HepG2 (cell line): Measurements from ENCODE around the gene TBX3. TPM values are rescaled to one million over a fixed set of nuclear protein-coding genes. Genes with fewer than 3 reads are reported as not detected.

Experiments
- ATAC-seq: fragments of 200-7000 bp; cut with Tn5 transposase; 3 replicates; pipeline ENCODE4 v1.9.1; 2020; ENCODE audit warnings: mild to moderate bottlenecking, moderate library complexity
- BruUV-seq: library from RNA; stranded (reverse); fragments of 400-500 nt; replicated peaks from 2 replicates; lab custom pipeline; 2021; lab: Mats Ljungman, UMichigan
- CTCF ChIA-PET: fragments of 300-600 bp; formaldehyde crosslinking; extraction: SDS; loops from one replicate; lab custom pipeline; 2021; ENCODE audit warnings: low total read pairs, inconsistent platforms, low intra/inter-chr PET ratio; lab: Yijun Ruan, JAX
- POLR2A ChIA-PET: fragments of 350-600 bp; sonication (Branson Sonifier 250); formaldehyde crosslinking; loops from one replicate; lab custom pipeline; 2020; ENCODE audit warnings: antibody characterized with exemption, inconsistent platforms; lab: Yijun Ruan, JAX
- DNase-seq: peaks from one replicate; pipeline ENCODE4 v3.0.0-alpha.2; 2015; ENCODE audit warnings: low spot score
- FAIRE-seq: peaks from 3 replicates; lab custom pipeline; 2011; peaks lifted over from hg19 to GRCh38; lab: Jason Lieb, UNC
- H2AFZ ChIP-seq: one replicate; pipeline ENCODE4 v1.6.1; 2011; ENCODE audit warnings: low read length, inconsistent platforms
- H3K27ac ChIP-seq: fragments of 300-600 bp; 3 replicates; pipeline ENCODE4 v1.8.0; 2011; ENCODE audit warnings: mixed run types, mild to moderate bottlenecking, mixed read lengths, low read length, inconsistent platforms; ENCODE audit not compliant: insufficient read depth; ENCODE audit errors: extremely low read length
- H3K27me3 ChIP-seq, 2 experiments: fragments of 200-600 bp in 1 of 2; 2 replicates in 1 of 2; 3 replicates in 1 of 2; pipeline versions ENCODE4 v1.6.0 to v1.8.0; 2011; ENCODE audit warnings: low read length in 2 of 2, mild to moderate bottlenecking in 2 of 2, moderate library complexity in 2 of 2, inconsistent platforms in 1 of 2; ENCODE audit not compliant: insufficient read depth in 2 of 2, control insufficient read depth in 1 of 2
- H3K36me3 ChIP-seq, 2 experiments: fragments of 200-600 bp in 1 of 2; replicated peaks in 1 of 2; 2 replicates in 1 of 2; 3 replicates in 1 of 2; pipeline versions ENCODE4 v1.5.1 to v1.8.0; 2011; ENCODE audit warnings: low read length in 2 of 2, inconsistent platforms in 1 of 2; ENCODE audit not compliant: insufficient read depth in 2 of 2, control insufficient read depth in 1 of 2
- H3K4me1 ChIP-seq: 2 replicates; pipeline ENCODE4 v1.5.1; 2012; ENCODE audit warnings: low read length, inconsistent platforms; ENCODE audit not compliant: insufficient read depth
- H3K4me2 ChIP-seq: 2 replicates; pipeline ENCODE4 v1.6.0; 2011; ENCODE audit warnings: low read depth, low read length, inconsistent platforms
- H3K4me3 ChIP-seq, 3 experiments: fragments of 200-600 bp in 1 of 3; sonication (generic), shearing (Covaris generic) in 1 of 3; replicated peaks in 1 of 3; 2 replicates each; pipeline ENCODE4 v1.5.1; 2011 to 2016; ENCODE audit warnings: low read length in 3 of 3, inconsistent platforms in 2 of 3, low read depth in 2 of 3, mild to moderate bottlenecking in 2 of 3, control low read depth in 1 of 3, mixed read lengths in 1 of 3; ENCODE audit not compliant: insufficient read depth in 1 of 3
- H3K79me2 ChIP-seq: one replicate; pipeline ENCODE4 v1.6.1; 2011; ENCODE audit warnings: low read length, inconsistent platforms; ENCODE audit not compliant: insufficient read depth
- H3K9ac ChIP-seq: 2 replicates; pipeline ENCODE4 v1.6.0; 2011; ENCODE audit warnings: mild to moderate bottlenecking, low read depth, low read length, inconsistent platforms; ENCODE audit not compliant: insufficient read depth
- H3K9me3 ChIP-seq: 2 replicates; pipeline ENCODE4 v1.5.1; 2012; ENCODE audit warnings: mild to moderate bottlenecking, low read length
- H4K20me1 ChIP-seq: 2 replicates; pipeline ENCODE4 v1.6.0; 2011; ENCODE audit warnings: inconsistent platforms, mild to moderate bottlenecking, low read length, moderate library complexity; ENCODE audit not compliant: insufficient read depth
- BCL6 ChIP-seq: IDR thresholded peaks from 2 replicates; pipeline ENCODE4 v1.6.1; 2016; ENCODE audit warnings: missing genetic modification reagents, missing compliant biosample characterization
- GATA4 ChIP-seq: sonication (generic); IDR thresholded peaks from 2 replicates; pipeline ENCODE4 v1.6.1; 2016; ENCODE audit warnings: antibody characterized with exemption, low read depth, borderline replicate concordance
- KIAA2018 ChIP-seq: sonication (generic); formaldehyde crosslinking; IDR thresholded peaks from 2 replicates; pipeline ENCODE4 v1.5.0; 2020; ENCODE audit warnings: mild to moderate bottlenecking, missing genetic modification reagents, borderline replicate concordance
- KLF9 ChIP-seq: IDR thresholded peaks from 2 replicates; pipeline ENCODE4 v1.6.1; 2016; ENCODE audit warnings: low read depth
- PHF21A ChIP-seq: sonication (generic); formaldehyde crosslinking; IDR thresholded peaks from 2 replicates; pipeline ENCODE4 v1.5.0; 2020; ENCODE audit warnings: mild to moderate bottlenecking, missing genetic modification reagents
- RBFOX2 ChIP-seq: fragments of 200-400 bp; formaldehyde crosslinking; IDR thresholded peaks from 2 replicates; pipeline ENCODE4 v1.6.1; 2017; ENCODE audit warnings: low read depth, mild to moderate bottlenecking, low read length
- SMARCC2 ChIP-seq: fragments of 450-650 bp; IDR thresholded peaks from 2 replicates; pipeline ENCODE4 v1.6.1; 2017; ENCODE audit warnings: antibody characterized with exemption, mild to moderate bottlenecking
- TBL1XR1 ChIP-seq: fragments of 150-350 bp; IDR thresholded peaks from 2 replicates; pipeline ENCODE4 v1.6.1; 2014; ENCODE audit warnings: borderline replicate concordance, low read length; ENCODE audit not compliant: partially characterized antibody
- TEAD2 ChIP-seq: sonication (generic); formaldehyde crosslinking; IDR thresholded peaks from 2 replicates; pipeline ENCODE4 v1.9.0; 2021; ENCODE audit warnings: missing genetic modification reagents
- ZBTB44 ChIP-seq: sonication (generic); formaldehyde crosslinking; IDR thresholded peaks from 2 replicates; pipeline ENCODE4 v1.4.0; 2020; ENCODE audit warnings: missing genetic modification reagents
- ZMYM2 ChIP-seq: sonication (generic); formaldehyde crosslinking; IDR thresholded peaks from 2 replicates; pipeline ENCODE4 v1.8.0; 2022; ENCODE audit warnings: mild to moderate bottlenecking, missing genetic modification reagents
- ZNF34 ChIP-seq: sonication (generic); formaldehyde crosslinking; IDR thresholded peaks from 2 replicates; pipeline ENCODE4 v1.4.0; 2020; ENCODE audit warnings: mild to moderate bottlenecking, missing genetic modification reagents, borderline replicate concordance
- ZNF770 ChIP-seq: sonication (generic); formaldehyde crosslinking; IDR thresholded peaks from 2 replicates; pipeline ENCODE4 v1.5.0; 2020; ENCODE audit warnings: mild to moderate bottlenecking, missing genetic modification reagents
- ZNF883 ChIP-seq: sonication (generic); formaldehyde crosslinking; IDR thresholded peaks from 2 replicates; pipeline ENCODE4 v1.5.1; 2020; ENCODE audit warnings: mild to moderate bottlenecking, missing genetic modification reagents; ENCODE audit errors: not compliant biosample characterization
- WGBS: methylation state at CpG from one replicate; pipeline ENCODE4 v1.1.6; 2017; ENCODE audit warnings: low lambda C conversion rate; 5-methylcytosine and 5-hydroxymethylcytosine counted together
- in situ Hi-C: cut with HindIII; loops from 2 replicates; pipeline ENCODE4 v1.10.0; 2017; ENCODE audit warnings: low pct_unique_long_range_greater_than_20kb; ENCODE audit not compliant: extremely low pct_ligation_motif_present
- intact Hi-C: fragments of 100-400 bp; cut with micrococcal nuclease; formaldehyde crosslinking; loops from one replicate; pipeline ENCODE4 v1.10.0; 2022; ENCODE audit not compliant: unreplicated experiment
- polyA plus RNA-seq, 8 experiments: library from polyadenylated mRNA; depleted of rRNA in 3 of 8; stranded (reverse) in 7 of 8; unstranded in 1 of 8; fragments of >200 nt; fragmentation: Illumina TruSeq in 4 of 8; extraction: Trizol in 4 of 8; gene quantifications; 2 replicates each; pipeline versions ENCODE4 v1.2.1 to v1.2.3, GENCODE V29; 2011 to 2016; ENCODE audit warnings: low read depth in 4 of 8, missing spikeins in 1 of 8, mixed read lengths in 1 of 8; ENCODE audit not compliant: insufficient read depth in 1 of 8
- total RNA-seq, 5 experiments: library from RNA; depleted of rRNA; stranded (reverse); fragments of >200 nt; fragmentation: Illumina TruSeq; extraction: Trizol; gene quantifications; 2 replicates each; pipeline ENCODE4 v1.2.3, GENCODE V29; 2016; ENCODE audit warnings: low read depth in 1 of 5

Gene TBX3
- total and polyA plus RNA-seq, 2 of the 13 experiments (the other 11 are each of a cell fraction or from before 2014, with no cell fraction given), result 27.1 to 42.4 TPM

- no TSS peak for BruUV-seq
- ATAC-seq, result no peak
Measured at GRCh38 chr12:114691763-114692185, 7.8 kb upstream of the TBX3 start.

More at GRCh38 chr12:114691763-114692185, 7.8 kb upstream of the TBX3 start:
- intact Hi-C loops, result no loop called here
- ChIA-PET POLR2A (interaction anchor here (0.6 kb wide), 1 partner anchor 119 kb away, joined by 3 read pairs; no protein-coding TSS in a partner anchor), CTCF (no interaction called here)
- FAIRE-seq, result no peak
- no peaks in the 10 kb centered on the region for H3K79me2 ChIP-seq
- WGBS, result 94% methylated on average over 18 of the region's 18 CpGs
- no peaks in the 10 kb centered on the region for H3K9me3 ChIP-seq
- in situ Hi-C loops, result no loop called here
- no peak overlapping the region for H3K9ac ChIP-seq
- TF ChIP-seq PHF21A (CRISPR knock-in tag) (no peak), ZBTB44 (no peak), GATA4 (no peak), KLF9 (CRISPR knock-in tag) (no peak), KIAA2018 (CRISPR knock-in tag) (no peak), ZMYM2 (no peak), SMARCC2 (no peak), RBFOX2 (no peak), ZNF34 (no peak), TEAD2 (CRISPR knock-in tag) (no peak), ZNF883 (no peak), ZNF770 (CRISPR knock-in tag) (no peak), TBL1XR1 (no peak), BCL6 (CRISPR knock-in tag) (no peak)
- H3K27ac ChIP-seq, result no peak overlapping the region
- H3K36me3 ChIP-seq, result no peaks in the 10 kb centered on the region
- no peaks in the 10 kb centered on the region for H3K27me3 ChIP-seq
- peak overlapping the region; percentile 68; the same call in 1 of the 2 replicates for H3K4me2 ChIP-seq
- no peak overlapping the region for H2AFZ ChIP-seq
- H3K4me1 ChIP-seq, result 0 out of 2 replicates have a peak, but pooled peaks cover 11% of the 10 kb centered on the region
- H4K20me1 ChIP-seq, result no peaks in the 10 kb centered on the region
- no peak for DNase-seq
- no peak overlapping the region for H3K4me3 ChIP-seq
